ENCODE measurements around the gene ADAM10. TPM values are rescaled to one million over a fixed set of nuclear protein-coding genes. Genes with fewer than 3 reads are reported as not detected.

The ADAM10 gene
- total RNA-seq, 1 experiment from 2014 or later = 133 TPM

GRCh38 chr15:58762285-58762684 lies 12.8 kb upstream of the ADAM10 start:
- no peak for ATAC-seq
- no peak overlapping the region for H3K4me3 Mint-ChIP-seq
- peaks cover 8% of the 10 kb centered on the region for H3K9me3 Mint-ChIP-seq
- peaks cover 7% of the 10 kb centered on the region for H3K36me3 Mint-ChIP-seq
- TF ChIP-seq NR1H2 (CRISPR knock-in tag; IDR thresholded peaks at IDR 0.05) (no peak), MXD4 (CRISPR knock-in tag; IDR thresholded peaks at IDR 0.05; ENCODE audit: borderline replicate concordance) (no peak), ZNF671 (CRISPR knock-in tag; IDR thresholded peaks at IDR 0.05) (no peak), ZBTB43 (CRISPR knock-in tag; IDR thresholded peaks at IDR 0.05) (no peak), SMAD4 (CRISPR knock-in tag; IDR thresholded peaks at IDR 0.05) (no peak), TP53 (CRISPR knock-in tag; IDR thresholded peaks at IDR 0.05) (no peak), USF2 (CRISPR knock-in tag; IDR thresholded peaks at IDR 0.05) (no peak), CDX4 (CRISPR knock-in tag; IDR thresholded peaks at IDR 0.05; ENCODE audit: borderline replicate concordance) (no peak), EMX1 (CRISPR knock-in tag; IDR thresholded peaks at IDR 0.05) (no peak), ZNF423 (CRISPR knock-in tag; IDR thresholded peaks at IDR 0.05) (no peak)
- POLR2A ChIA-PET = interaction anchor here (2.1 kb wide), 1 partner anchor 8 kb away, joined by 7 read pairs; no protein-coding TSS in a partner anchor
- H3K27me3 Mint-ChIP-seq (ENCODE audit: low read depth) = no peaks in the 10 kb centered on the region; the same call in 1 of the 2 replicates
- 0 out of 2 replicates have a peak, but pooled peaks cover 2% of the 10 kb centered on the region for H3K4me1 Mint-ChIP-seq
- CTCF ChIA-PET = no interaction called here
- DNase-seq (ENCODE audit: low spot score) = no peak
- H3K27ac Mint-ChIP-seq = no peak overlapping the region

GRCh38 chr15:58761010-58761388 lies 11.5 kb upstream of the ADAM10 start:
- ATAC-seq (no peak), DNase-seq (ENCODE audit: low spot score) (no peak)
- Mint-ChIP-seq H3K27ac (no peak overlapping the region), H3K36me3 (peaks cover 7% of the 10 kb centered on the region), H3K9me3 (peaks cover 8% of the 10 kb centered on the region), H3K27me3 (ENCODE audit: low read depth) (no peaks in the 10 kb centered on the region; the same call in 1 of the 2 replicates), H3K4me1 (0 out of 2 replicates have a peak, but pooled peaks cover 2% of the 10 kb centered on the region), H3K4me3 (no peak overlapping the region)
- TF ChIP-seq ZNF121 (CRISPR knock-in tag; IDR thresholded peaks at IDR 0.05) (peak; percentile 77; the same call in 1 of the 2 replicates), USF1 (CRISPR knock-in tag; IDR thresholded peaks at IDR 0.05) (no peak), PREB (CRISPR knock-in tag; IDR thresholded peaks at IDR 0.05; ENCODE audit: borderline replicate concordance) (no peak), FOXK1 (CRISPR knock-in tag; IDR thresholded peaks at IDR 0.05) (no peak), GRHL2 (CRISPR knock-in tag; IDR thresholded peaks at IDR 0.05; ENCODE audit: insufficient replicate concordance, severe bottlenecking) (no peak)
- CTCF ChIA-PET = interaction anchor here (0.6 to 1.6 kb wide), 2 partner anchors 9 to 237 kb away, joined by 4 to 12 read pairs; partner anchors contain the start of gene MINDY2
- POLR2A ChIA-PET = interaction anchor here (0.7 to 2.1 kb wide), 2 partner anchors 10 to 109 kb away, joined by 6 to 7 read pairs; no protein-coding TSS in a partner anchor

GRCh38 chr15:58760385-58761009 lies 11.0 kb upstream of the ADAM10 start:
- ATAC-seq = peak; percentile 46; the same call in 1 of the 2 replicates
- Mint-ChIP-seq H3K36me3 (peaks cover 7% of the 10 kb centered on the region), H3K4me1 (0 out of 2 replicates have a peak, but pooled peaks cover 2% of the 10 kb centered on the region), H3K27me3 (ENCODE audit: low read depth) (no peaks in the 10 kb centered on the region; the same call in 1 of the 2 replicates), H3K9me3 (peaks cover 8% of the 10 kb centered on the region), H3K27ac (no peak overlapping the region), H3K4me3 (no peak overlapping the region)
- DNase-seq (ENCODE audit: low spot score) = no peak
- ChIA-PET CTCF (interaction anchor here (0.6 to 1.6 kb wide), 3 partner anchors 10 to 490 kb away, joined by 3 to 12 read pairs (median 4); partner anchors contain the start of gene MINDY2), POLR2A (interaction anchor here (2.1 kb wide), 1 partner anchor 10 kb away, joined by 7 read pairs; no protein-coding TSS in a partner anchor)
- TF ChIP-seq JUN (CRISPR knock-in tag; IDR thresholded peaks at IDR 0.05) = no peak
- no peak for TF ChIP-seq ATF6 (CRISPR knock-in tag; IDR thresholded peaks at IDR 0.05)
- no peak for TF ChIP-seq FOXK1 (CRISPR knock-in tag; IDR thresholded peaks at IDR 0.05)
- TF ChIP-seq FOXP4 (CRISPR knock-in tag; IDR thresholded peaks at IDR 0.05) = no peak
- TF ChIP-seq ETV6 (CRISPR knock-in tag; IDR thresholded peaks at IDR 0.05) = no peak
- no peak for TF ChIP-seq CREM (CRISPR knock-in tag; IDR thresholded peaks at IDR 0.05)
- TF ChIP-seq KAT7 (CRISPR knock-in tag; IDR thresholded peaks at IDR 0.05; ENCODE audit: borderline replicate concordance) = no peak
- TF ChIP-seq ZBTB21 (CRISPR knock-in tag; IDR thresholded peaks at IDR 0.05; ENCODE audit: borderline replicate concordance) = no peak
- no peak for TF ChIP-seq GABPB1 (CRISPR knock-in tag; IDR thresholded peaks at IDR 0.05)
